ENCODE measurements around the gene OXER1. TPM values are rescaled to one million over a fixed set of nuclear protein-coding genes. Genes with fewer than 3 reads are reported as not detected.

OXER1 gene
- total RNA-seq, 2 experiments from 2014 or later, result not detected

- Histone ChIP-seq H4K20me1 (ENCODE audit: insufficient read depth, low read length) (no peaks in the 10 kb centered on the region), H3K36me3 (ENCODE audit: insufficient read depth, low read length) (no peaks in the 10 kb centered on the region), H3K9me3 (ENCODE audit: low read length) (no peaks in the 10 kb centered on the region), H3K27ac (ENCODE audit: low read depth, low read length, poor library complexity, severe bottlenecking) (no peak overlapping the region), H3K9me2 (ENCODE audit: insufficient read depth, low read length) (no peaks in the 10 kb centered on the region), H3K79me2 (ENCODE audit: insufficient read depth, low read depth, low read length) (no peaks in the 10 kb centered on the region), H3K4me2 (ENCODE audit: low read length) (no peak overlapping the region), H2AFZ (ENCODE audit: low read length) (no peak overlapping the region), H3K4me3 (ENCODE audit: low read depth, low read length, poor library complexity, severe bottlenecking) (no peak overlapping the region), H3K4me1 (ENCODE audit: insufficient read depth, low read length, poor library complexity, severe bottlenecking) (no peaks in the 10 kb centered on the region)
- ChIA-PET CTCF (ENCODE audit: unreplicated experiment) (no interaction called here), POLR2A (no interaction called here)
- intact Hi-C loops (cut with micrococcal nuclease; ENCODE audit: unreplicated experiment), result loop anchor here (5.0 kb wide), 1 partner anchor 272 kb away; no protein-coding TSS in a partner anchor
- BruUV-seq (replicated peaks), result no TSS peak
- TF ChIP-seq EZH2phosphoT487 (IDR thresholded peaks at IDR 0.05; ENCODE audit: borderline replicate concordance, low read depth, low read length), result no peak
- TF ChIP-seq CTCF (conservative IDR thresholded peaks at IDR 0.05; ENCODE audit: low read length), result no peak
- DNase-seq (ENCODE audit: low spot score), result no peak
Observed at GRCh38 chr2:42769583-42770287, 5.8 kb upstream of the OXER1 start.

GRCh38 chr2:42768706-42769256 is 4.8 kb upstream of the OXER1 start:
- Histone ChIP-seq H3K9me3 (ENCODE audit: low read length) (no peaks in the 10 kb centered on the region), H3K4me1 (ENCODE audit: insufficient read depth, low read length, poor library complexity, severe bottlenecking) (no peaks in the 10 kb centered on the region), H3K4me3 (ENCODE audit: low read depth, low read length, poor library complexity, severe bottlenecking) (no peak overlapping the region), H3K4me2 (ENCODE audit: low read length) (no peak overlapping the region), H3K36me3 (ENCODE audit: insufficient read depth, low read length) (no peaks in the 10 kb centered on the region), H3K79me2 (ENCODE audit: insufficient read depth, low read depth, low read length) (no peaks in the 10 kb centered on the region), H3K27ac (ENCODE audit: low read depth, low read length, poor library complexity, severe bottlenecking) (no peak overlapping the region), H2AFZ (ENCODE audit: low read length) (no peak overlapping the region), H4K20me1 (ENCODE audit: insufficient read depth, low read length) (no peaks in the 10 kb centered on the region), H3K9me2 (ENCODE audit: insufficient read depth, low read length) (no peaks in the 10 kb centered on the region)
- intact Hi-C loops (cut with micrococcal nuclease; ENCODE audit: unreplicated experiment), result no loop called here
- no TSS peak for BruUV-seq (replicated peaks)
- DNase-seq (ENCODE audit: low spot score), result no peak
- TF ChIP-seq CTCF (conservative IDR thresholded peaks at IDR 0.05; ENCODE audit: low read length) (no peak), EZH2phosphoT487 (IDR thresholded peaks at IDR 0.05; ENCODE audit: borderline replicate concordance, low read depth, low read length) (no peak)
- ChIA-PET CTCF (ENCODE audit: unreplicated experiment) (no interaction called here), POLR2A (no interaction called here)

All from OCI-LY7 (cell line).